IPS-15b (cell line): Measurements from ENCODE around the gene ZFHX3.
"Not testable (repeated sequence)": the region's sequence is repeated elsewhere in the genome, so short reads cannot be mapped to it uniquely, and the experiment has no call there.

Source experiments
- H3K27me3 ChIP-seq: one replicate; pipeline ENCODE4 v1.6.1; 2013; ENCODE audit warnings: low read length; ENCODE audit not compliant: control insufficient read depth, insufficient read depth
- H3K36me3 ChIP-seq: one replicate; pipeline ENCODE4 v1.6.1; 2013; ENCODE audit warnings: low read length; ENCODE audit not compliant: control insufficient read depth, insufficient read depth
- H3K4me1 ChIP-seq: one replicate; pipeline ENCODE4 v1.6.1; 2013; ENCODE audit warnings: mild to moderate bottlenecking, low read length; ENCODE audit not compliant: control insufficient read depth, insufficient read depth
- H3K4me3 ChIP-seq: one replicate; pipeline ENCODE4 v1.5.1; 2013; ENCODE audit warnings: low read depth, low read length
- H3K9ac ChIP-seq: one replicate; pipeline ENCODE4 v1.6.1; 2013; ENCODE audit warnings: low read depth, mild to moderate bottlenecking, low read length
- H3K9me3 ChIP-seq: one replicate; pipeline ENCODE4 v1.6.1; 2013; ENCODE audit warnings: mild to moderate bottlenecking, low read length; ENCODE audit not compliant: control insufficient read depth, insufficient read depth

ZFHX3 gene

DNA sequence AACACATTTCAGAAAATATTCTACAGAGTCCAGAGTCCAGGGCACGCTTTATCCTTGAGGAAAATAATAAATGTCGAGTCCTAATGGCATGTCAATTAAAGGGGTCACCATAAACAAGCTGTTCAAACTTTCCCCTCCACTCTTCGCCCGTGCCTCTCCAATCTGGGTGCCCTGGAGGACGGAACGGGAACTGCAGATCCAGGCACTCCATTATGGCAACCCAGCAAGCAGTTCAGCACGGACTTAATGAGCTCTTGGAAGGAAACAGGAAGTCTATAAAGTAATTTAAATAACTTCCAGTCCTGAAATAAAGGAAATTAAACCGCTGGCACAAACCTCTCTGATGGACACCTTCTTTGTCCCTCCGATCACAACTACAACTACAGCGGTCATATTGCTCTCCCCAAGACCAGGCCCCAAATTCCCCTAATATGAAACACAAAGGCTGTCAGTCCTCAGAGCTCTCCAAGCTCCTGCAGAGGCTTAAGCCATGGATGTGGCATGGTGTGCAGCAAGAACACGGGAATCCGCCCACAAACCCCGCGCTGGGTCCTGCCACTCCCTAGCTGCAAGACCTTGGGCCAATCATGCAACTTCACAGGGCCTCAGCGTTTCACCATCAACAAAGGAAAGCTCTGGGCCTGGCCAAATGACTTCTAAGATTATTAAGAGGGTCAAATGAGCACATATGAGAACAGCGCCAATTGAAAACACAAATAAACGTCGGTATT is 52.6 kb downstream of the ZFHX3 start:
- Histone ChIP-seq H3K36me3 (no peaks in the 10 kb centered on the region), H3K27me3 (no peaks in the 10 kb centered on the region), H3K9ac (no peak overlapping the region), H3K9me3 (no peaks in the 10 kb centered on the region), H3K4me1 (peaks cover 7% of the 10 kb centered on the region), H3K4me3 (no peak overlapping the region)

- Histone ChIP-seq H3K27me3 (no peaks in the 10 kb centered on the region), H3K36me3 (no peaks in the 10 kb centered on the region), H3K9ac (no peak overlapping the region), H3K4me3 (no peak overlapping the region), H3K4me1 (peaks cover 11% of the 10 kb centered on the region), H3K9me3 (no peaks in the 10 kb centered on the region)
Observed at GRCh38 chr16:72992142-72992601, 55.8 kb downstream of the ZFHX3 start.

- H3K27me3 ChIP-seq = no peaks in the 10 kb centered on the region
- H3K36me3 ChIP-seq = no peaks in the 10 kb centered on the region
- no peak overlapping the region for H3K9ac ChIP-seq
- peaks cover 11% of the 10 kb centered on the region for H3K4me1 ChIP-seq
- no peak overlapping the region for H3K4me3 ChIP-seq
- H3K9me3 ChIP-seq = no peaks in the 10 kb centered on the region
Observed at GRCh38 chr16:72991644-72992043, 56.3 kb downstream of the ZFHX3 start.

- H3K4me1 ChIP-seq = peaks cover 11% of the 10 kb centered on the region
- H3K9ac ChIP-seq = no peak overlapping the region
- H3K27me3 ChIP-seq = no peaks in the 10 kb centered on the region
- H3K9me3 ChIP-seq = no peaks in the 10 kb centered on the region
- no peaks in the 10 kb centered on the region for H3K36me3 ChIP-seq
- H3K4me3 ChIP-seq = no peak overlapping the region
Observed at GRCh38 chr16:72991211-72991610, 56.7 kb downstream of the ZFHX3 start.

DNA sequence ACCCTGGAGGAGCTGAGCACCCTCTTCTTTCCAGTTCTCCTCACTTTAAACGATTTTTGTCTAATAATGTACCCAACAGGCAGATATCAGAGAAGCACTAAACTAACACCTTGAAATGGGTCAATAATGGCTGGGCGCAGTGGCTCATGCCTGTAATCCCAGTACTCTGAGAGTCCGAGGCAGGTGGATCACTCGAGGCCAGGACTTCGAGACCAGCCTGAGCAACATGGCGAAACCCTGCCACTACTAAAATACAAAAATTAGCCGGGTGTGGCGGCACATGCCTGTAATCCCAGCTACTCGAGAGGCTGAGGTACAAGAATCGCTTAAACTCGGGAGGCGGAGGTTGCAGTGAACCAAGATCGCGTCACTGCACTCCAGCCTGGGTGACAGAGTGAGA is 57.4 kb downstream of the ZFHX3 start:
- no peaks in the 10 kb centered on the region for H3K9me3 ChIP-seq
- H3K27me3 ChIP-seq = no peaks in the 10 kb centered on the region
- no peak overlapping the region for H3K9ac ChIP-seq
- H3K4me3 ChIP-seq = no peak overlapping the region
- no peaks in the 10 kb centered on the region for H3K36me3 ChIP-seq
- peaks cover 11% of the 10 kb centered on the region for H3K4me1 ChIP-seq

GRCh38 chr16:72989579-72990551 is 58.1 kb downstream of the ZFHX3 start:
- Histone ChIP-seq H3K9me3 (no peaks in the 10 kb centered on the region), H3K27me3 (no peaks in the 10 kb centered on the region), H3K9ac (no peak overlapping the region), H3K36me3 (no peaks in the 10 kb centered on the region), H3K4me3 (no peak overlapping the region), H3K4me1 (peaks cover 11% of the 10 kb centered on the region)

- not testable (repeated sequence) for H3K9ac ChIP-seq, H3K9me3 ChIP-seq, H3K27me3 ChIP-seq, H3K36me3 ChIP-seq, H3K4me3 ChIP-seq
- peaks cover 11% of the 10 kb centered on the region for H3K4me1 ChIP-seq
Observed at GRCh38 chr16:72989203-72989578, 58.7 kb downstream of the ZFHX3 start.

GRCh38 chr16:72988569-72988968 is 59.4 kb downstream of the ZFHX3 start:
- no peak overlapping the region for H3K4me3 ChIP-seq
- H3K36me3 ChIP-seq = no peaks in the 10 kb centered on the region
- no peaks in the 10 kb centered on the region for H3K27me3 ChIP-seq
- H3K9ac ChIP-seq = no peak overlapping the region
- H3K9me3 ChIP-seq = no peaks in the 10 kb centered on the region
- H3K4me1 ChIP-seq = peaks cover 11% of the 10 kb centered on the region

- no peaks in the 10 kb centered on the region for H3K36me3 ChIP-seq
- no peaks in the 10 kb centered on the region for H3K9me3 ChIP-seq
Observed at GRCh38 chr16:72987480-72987901, 60.4 kb downstream of the ZFHX3 start.

DNA sequence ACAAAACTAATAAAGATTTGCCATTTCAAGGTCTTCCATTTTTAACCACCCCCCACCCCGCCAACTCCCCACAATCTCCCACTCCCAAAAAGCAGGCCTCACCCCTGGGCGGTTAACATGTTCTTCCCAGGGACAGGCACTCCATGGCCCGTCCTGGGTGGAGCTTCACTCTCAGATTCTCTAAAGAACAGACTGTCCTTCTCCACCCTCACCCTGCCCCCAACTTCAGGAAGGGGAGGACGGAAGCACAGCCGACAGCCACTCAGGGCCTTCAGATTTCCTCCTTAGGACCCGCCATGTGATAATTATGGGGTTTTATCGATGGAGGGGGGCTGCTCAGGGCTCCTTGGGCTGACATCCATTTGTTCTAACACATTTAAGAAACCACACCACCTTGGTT is 61.9 kb downstream of the ZFHX3 start:
- no peaks in the 10 kb centered on the region for H3K27me3 ChIP-seq
- no peak overlapping the region for H3K4me3 ChIP-seq
- H3K36me3 ChIP-seq = no peaks in the 10 kb centered on the region
- no peaks in the 10 kb centered on the region for H3K9me3 ChIP-seq
- no peak overlapping the region for H3K9ac ChIP-seq
- peaks cover 4% of the 10 kb centered on the region for H3K4me1 ChIP-seq

More at GRCh38 chr16:72987480-72987901, 60.4 kb downstream of the ZFHX3 start:
- Histone ChIP-seq H3K27me3 (no peaks in the 10 kb centered on the region), H3K4me1 (peaks cover 11% of the 10 kb centered on the region), H3K9ac (no peak overlapping the region), H3K4me3 (no peak overlapping the region)

DNA sequence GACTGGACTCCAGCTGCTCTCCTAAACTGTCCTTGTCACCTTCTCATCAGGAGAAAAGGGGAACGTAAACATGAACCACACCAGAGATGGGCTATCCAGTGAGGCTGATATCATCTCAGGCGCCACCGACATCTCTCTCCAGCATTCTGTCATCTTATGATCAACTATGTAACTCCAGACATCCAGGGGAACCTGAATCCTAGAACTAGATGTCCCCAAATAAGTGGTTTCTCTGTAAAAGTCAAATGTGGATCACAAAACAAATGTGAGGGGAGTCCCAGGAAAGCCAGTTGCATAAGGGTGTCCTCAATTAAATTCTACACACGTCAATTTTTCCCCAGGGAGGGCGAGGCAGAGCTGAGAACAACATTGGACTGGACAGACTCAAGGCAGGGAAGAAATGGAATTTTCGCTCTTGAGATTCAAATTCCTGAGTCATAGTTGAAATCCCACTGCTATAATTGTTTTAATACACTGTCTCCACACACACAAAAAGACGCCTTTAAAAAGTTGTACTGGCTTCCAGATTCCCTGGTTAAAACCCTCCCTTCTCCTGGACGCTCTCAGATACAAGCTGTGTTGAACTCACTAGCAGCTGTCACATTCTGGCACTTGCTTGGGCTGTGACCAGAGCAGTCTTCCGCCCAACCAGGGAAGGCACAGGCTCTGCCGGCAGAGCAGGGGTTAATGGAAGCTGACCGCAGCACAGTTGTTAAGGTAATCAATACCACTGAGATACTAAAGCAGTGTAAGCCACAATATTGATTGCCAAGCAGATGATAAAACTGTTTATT is 62.6 kb downstream of the ZFHX3 start:
- Histone ChIP-seq H3K9me3 (no peaks in the 10 kb centered on the region), H3K36me3 (no peaks in the 10 kb centered on the region), H3K4me3 (no peak overlapping the region), H3K27me3 (no peaks in the 10 kb centered on the region), H3K9ac (no peak overlapping the region), H3K4me1 (peaks cover 4% of the 10 kb centered on the region)
